Activated gamma-delta T cell (primary cell): ENCODE results near the gene FBXO17.

ENCODE experiments used
- DNase-seq: peaks from one replicate; lab custom pipeline; 2025; lab: John Stamatoyannopoulos, UW

FBXO17 gene

DNA sequence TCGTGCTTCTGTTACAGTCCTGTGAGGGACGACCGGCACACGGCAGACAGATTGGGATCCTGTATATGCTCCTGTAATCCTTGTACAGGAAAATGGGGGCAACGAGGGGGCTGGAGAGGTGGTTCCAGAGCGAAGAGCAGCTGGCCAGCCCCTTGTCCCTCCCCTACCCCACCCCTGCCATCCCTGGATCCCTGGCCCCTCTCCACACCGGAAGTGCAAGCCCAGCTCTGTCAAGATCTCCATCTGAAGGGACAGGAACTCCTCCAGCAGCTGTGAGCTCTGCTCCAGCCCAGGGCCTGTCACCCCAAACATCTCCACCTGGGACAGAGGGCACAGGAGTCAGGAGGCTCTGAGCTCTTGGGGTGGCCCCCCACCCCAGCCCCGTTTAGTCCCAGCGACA is 58.0 kb downstream of the FBXO17 start:
- no peak for DNase-seq

- no peak for DNase-seq
These were observed 59.9 kb downstream of the FBXO17 start for GRCh38 chr19:38915329-38916321.

DNA sequence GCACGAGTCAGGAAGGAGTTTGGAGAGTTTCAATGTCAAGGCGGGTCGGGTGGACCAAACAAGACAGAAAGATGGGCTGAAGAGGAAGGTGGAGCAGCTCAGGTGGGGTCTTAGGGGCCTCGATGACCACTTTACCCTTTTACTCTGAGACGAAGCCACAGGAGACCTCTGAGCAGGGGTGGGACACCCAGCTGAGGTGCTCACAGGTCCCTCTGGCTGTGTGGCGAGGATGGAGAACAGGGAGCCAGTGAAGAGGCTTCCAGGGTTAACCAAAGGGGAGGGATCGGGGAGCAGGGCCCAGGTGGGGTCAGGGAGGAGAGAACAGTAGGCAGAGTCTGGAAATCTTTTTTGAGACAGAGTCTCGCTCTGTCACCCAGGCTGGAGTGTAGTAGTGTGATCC is 61.6 kb downstream of the FBXO17 start:
- DNase-seq: no peak

DNA sequence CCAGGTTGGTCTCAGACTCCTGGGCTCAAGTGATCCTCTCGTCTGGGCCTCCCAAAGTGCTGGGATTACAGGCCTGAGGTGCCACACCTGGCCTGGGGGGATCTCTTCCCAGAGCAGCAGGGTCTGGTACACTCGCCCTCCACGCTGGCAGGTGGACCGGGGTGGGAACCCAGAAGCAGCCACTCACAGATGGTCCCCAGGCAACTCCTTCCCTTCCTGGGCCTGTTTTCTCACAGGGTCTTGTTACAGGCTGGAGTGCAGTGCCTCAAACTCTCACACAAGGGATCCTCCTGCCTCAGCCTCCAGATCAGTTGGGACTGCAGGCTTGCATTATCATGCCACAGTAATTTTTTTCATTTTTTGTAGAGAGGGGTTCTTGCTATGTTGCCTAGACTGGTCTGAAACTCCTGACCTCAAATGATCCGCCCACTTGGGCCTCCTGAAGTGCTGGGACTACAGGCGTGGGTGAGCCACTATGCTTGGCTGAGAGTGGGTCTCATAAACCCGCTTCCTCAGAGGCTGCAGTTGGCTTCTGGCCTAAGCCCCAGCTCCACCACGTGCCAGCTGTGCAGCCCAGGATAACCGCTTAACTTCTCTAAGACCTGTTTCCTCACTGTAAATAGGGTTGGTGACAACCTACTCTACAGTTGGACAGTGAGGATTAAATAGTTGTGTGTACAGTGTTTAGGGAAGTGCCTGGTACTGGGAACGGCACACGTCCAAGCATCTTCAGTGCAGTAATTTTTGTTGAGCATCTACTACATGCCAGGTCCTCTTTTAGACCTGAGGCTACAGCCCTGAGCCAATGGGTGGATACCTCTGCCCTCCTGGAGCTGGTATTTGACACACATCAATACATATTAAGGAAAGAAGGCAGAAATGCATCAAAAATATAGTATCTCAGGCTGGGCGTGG is 62.7 kb downstream of the FBXO17 start:
- DNase-seq: no peak

DNA sequence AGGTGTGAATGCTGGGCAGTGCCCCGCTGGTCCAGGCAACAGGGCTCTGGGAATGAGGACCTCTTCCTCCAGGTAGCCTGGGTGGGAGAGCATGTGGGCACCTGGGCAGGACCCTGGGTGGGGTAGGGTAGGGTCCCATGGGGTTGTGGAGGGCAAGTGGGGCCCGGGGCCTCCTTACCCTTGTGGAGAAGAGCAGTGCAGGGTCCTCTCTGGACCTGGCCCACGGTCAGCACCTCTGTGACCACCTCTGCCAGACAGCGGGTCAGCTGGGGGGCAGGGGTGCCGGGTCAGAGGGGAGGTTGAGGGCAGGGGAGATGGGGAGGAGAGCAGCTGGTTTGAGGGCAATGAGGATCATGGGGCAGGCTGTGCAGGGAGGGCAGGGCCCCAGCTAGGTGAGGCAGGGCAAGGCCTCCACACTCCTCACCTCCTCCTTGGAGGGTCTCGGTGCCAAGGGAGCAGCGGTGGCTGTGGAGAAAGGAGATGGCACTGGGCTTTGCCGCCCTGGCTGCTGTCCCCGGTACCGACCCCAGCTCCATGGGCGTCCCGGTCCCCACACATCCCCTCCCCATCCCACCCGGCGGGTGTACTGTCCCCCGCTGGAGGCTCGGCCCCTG is 64.0 kb downstream of the FBXO17 start:
- no peak for DNase-seq

DNA sequence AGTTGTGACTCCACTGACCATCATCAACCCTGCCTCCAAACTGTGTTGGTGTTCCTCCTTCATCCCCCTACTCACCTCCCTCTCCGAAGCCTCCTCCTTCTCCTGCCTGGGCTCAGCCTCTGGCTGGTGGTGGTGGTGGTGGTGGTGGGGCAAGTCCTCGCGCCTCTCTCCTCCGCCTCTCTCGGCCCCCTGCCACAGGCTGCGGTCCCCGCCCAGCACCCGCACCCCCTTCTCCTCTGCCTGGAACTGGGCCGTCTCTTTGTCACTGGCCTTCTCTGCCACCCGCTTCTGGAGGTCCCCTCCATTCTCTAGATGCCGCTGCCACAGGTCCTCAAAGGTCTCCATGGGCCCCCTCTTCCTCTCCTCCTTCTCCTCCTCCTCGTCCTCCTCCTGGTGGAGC is 65.1 kb downstream of the FBXO17 start:
- no peak for DNase-seq

DNA sequence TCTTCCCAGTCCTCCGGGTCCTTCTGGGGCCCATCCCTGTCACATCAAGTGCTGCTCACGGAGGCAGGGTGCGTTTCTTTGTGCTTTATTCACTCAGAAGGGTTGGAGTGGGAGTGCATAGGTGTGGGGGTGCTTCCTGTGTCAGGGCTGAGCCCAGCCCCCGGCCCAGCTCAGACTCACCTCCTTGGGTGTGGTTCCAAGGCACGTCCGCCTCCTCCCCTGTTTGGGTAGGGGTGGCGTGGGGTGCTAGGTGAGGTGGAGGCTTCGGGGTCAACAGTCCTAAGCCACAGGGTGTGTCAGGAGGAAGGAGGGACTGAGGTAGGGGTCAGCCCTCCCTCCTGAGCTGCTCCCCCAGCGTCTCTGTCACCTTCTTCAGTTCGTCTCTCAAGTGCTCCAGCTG is 66.6 kb downstream of the FBXO17 start:
- no peak for DNase-seq

GRCh38 chr19:38907670-38908069 is 67.9 kb downstream of the FBXO17 start:
- DNase-seq: no peak

DNA sequence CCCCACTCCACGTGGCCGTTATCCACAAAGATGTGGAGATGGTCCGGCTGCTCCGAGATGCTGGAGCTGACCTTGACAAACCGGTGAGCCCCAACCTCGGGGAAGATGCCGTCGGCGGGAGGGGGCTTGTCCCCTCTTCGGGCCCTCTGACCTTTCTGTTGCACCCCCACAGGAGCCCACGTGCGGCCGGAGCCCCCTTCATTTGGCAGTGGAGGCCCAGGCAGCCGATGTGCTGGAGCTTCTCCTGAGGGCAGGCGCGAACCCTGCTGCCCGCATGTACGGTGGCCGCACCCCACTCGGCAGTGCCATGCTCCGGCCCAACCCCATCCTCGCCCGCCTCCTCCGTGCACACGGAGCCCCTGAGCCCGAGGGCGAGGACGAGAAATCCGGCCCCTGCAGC is 68.3 kb downstream of the FBXO17 start:
- DNase-seq: no peak

GRCh38 chr19:38905620-38906019 is 69.9 kb downstream of the FBXO17 start:
- no peak for DNase-seq

DNA sequence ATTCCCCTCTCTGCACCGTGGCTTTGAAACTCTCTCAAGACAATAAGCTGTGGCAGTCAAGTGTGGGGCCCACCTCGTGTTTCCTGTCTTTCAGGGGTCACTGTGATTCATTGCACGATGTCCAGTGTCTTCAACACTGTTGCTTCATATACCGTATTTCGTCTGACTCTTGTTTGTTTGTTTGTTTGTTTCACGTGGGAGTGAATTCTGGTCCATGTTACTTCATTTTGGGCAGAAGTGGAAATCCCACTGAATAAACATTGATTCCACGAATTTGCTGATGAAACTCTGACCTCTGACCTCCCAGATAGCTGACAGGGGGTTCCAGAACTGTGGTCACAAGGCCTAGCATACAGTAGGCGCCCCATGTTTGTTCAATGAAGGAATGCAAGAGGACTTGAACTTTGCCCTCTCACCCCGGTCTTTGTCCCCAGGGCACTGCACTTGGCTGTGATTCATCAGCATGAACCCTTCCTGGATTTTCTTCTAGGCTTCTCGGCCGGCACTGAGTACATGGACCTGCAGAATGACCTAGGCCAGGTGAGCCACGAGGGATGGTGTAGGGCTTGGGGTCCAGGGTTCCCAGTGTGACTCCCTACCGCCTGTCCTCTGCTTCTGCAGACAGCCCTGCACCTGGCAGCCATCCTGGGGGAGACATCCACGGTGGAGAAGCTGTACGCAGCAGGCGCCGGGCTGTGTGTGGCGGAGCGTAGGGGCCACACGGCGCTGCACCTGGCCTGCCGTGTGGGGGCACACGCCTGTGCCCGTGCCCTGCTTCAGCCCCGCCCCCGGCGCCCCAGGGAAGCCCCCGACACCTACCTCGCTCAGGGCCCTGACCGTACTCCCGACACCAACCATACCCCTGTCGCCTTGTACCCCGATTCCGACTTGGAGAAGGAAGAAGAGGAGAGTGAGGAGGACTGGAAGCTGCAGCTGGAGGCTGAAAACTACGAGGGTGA is 70.7 kb downstream of the FBXO17 start:
- DNase-seq: no peak

DNA sequence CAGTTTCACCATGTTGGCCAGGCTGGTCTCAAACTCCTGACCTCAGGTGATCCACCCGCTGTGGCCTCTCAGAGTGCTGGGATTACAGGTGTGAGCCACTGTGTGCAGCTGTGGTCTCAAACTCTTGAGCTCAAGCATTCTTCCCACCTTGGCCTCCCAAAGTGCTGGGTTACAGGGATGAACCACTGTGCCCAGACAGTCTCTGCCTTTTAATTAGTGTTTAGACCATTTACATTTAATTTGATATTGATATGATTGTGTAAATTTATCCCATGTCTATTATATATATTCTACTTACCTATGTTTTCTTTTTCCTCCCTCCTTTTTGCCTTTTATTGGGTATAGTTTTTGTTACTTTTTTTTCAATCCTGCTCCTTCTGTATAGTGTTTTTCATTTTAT is 73.9 kb downstream of the FBXO17 start:
- DNase-seq: no peak

DNA sequence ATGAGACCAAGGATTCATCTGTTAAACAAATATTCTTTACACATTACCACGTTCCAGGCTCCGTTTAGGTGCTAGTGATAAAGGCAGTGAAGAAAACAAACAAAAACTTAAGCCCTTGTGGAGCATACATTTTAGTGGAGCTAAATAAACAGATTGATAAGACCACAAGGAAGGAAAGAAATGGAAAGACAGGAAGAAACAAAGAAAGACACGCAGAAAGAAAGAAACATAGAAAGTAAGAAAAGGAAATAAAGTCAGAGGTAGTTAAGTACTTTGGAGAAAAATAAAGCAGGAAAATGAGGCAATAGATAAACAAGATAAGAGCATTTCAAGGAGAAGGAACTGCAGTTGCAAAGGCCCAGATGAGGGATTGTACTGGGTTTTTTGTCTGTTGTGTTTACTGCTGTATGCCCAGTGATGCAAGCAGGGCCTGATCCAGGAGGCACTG is 74.8 kb downstream of the FBXO17 start:
- DNase-seq: no peak

- no peak for DNase-seq
These were observed 75.3 kb downstream of the FBXO17 start for GRCh38 chr19:38900202-38900629.

DNA sequence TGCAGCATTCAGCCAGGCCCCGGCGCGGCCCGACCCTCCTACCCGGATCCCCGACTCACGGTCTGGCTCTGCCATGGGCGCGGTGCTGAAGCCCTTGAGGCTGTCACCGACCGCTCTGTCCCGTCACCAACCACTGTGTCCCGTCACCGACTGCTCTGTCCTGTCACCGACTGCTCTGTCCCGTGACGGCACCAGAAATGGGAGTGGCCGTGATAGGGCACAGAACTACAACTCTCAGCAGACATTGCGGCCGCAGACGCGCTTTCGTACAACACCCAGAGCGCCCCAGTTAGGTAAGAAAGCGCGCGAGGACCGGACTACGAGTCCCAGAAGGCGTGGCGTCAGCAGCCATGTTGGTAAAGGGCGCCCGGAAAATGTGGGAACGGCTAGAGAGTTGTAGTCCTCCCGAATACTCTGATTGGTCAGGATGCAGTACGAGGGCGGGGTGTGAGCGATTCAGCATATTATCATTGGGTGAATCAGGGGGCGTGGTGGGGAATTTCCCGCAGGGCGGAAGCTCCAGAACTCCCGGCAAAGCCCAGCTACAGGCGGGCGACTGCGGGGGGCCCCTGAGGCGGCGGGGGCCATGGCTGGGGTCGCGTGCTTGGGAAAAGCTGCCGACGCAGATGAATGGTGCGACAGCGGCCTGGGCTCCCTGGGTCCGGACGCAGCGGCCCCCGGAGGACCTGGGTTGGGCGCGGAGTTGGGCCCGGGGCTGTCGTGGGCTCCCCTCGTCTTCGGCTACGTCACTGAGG is 75.9 kb downstream of the FBXO17 start, which contains the start of the genes NFKBIB and SIRT2:
TSS of gene NFKBIB (plus strand) at position 523 of the 755 bp plus-strand sequence. CDS start at position 587, 64 bp downstream.
TSS of gene SIRT2 (minus strand) at position 172 of the 755 bp plus-strand sequence. CDS start at position 75, 97 bp downstream.
- peak; percentile 82 for DNase-seq

GRCh38 chr19:38898788-38899446 is 76.6 kb downstream of the FBXO17 start:
- no peak for DNase-seq

DNA sequence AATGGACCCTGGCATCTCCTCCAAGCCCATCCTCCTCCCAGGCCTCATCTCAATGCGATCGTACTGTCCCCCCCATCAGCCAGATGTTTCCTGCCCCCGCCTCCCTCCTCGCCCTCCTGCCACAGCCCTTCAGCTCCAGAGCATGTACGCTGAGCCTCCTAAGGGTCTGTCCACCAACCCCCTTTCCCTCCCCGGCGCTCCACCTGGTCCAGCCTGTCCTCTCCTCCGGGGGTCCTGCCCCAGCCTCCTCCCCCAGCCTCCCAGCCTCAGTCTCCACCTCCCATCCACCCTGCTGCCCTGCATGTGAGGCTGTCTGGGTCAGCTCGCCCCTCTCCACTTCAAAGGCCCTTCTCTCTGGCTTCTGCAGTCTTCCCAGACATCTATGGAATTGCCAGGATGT is 80.6 kb downstream of the FBXO17 start:
- DNase-seq: no peak

GRCh38 chr19:38893341-38893771 is 82.2 kb downstream of the FBXO17 start:
- DNase-seq: no peak

DNA sequence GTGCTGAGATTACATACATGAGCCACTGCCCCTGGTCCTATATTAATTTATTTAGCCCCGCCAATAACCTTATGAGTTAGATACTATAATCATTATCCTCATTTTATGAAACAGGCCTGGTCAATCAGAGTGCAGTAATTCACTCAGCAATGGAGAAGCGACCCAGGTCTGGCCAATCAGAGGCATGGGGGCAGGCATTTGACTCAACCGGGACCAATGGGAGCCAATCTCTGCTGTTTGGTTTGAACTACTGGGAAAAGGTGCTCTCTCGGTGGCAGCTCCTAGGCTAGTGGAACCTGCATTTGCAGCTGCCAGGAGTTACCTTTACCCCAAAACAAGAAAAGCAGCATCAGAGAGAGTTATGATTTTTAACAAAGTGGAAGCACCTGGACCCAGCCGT is 82.7 kb downstream of the FBXO17 start:
- no peak for DNase-seq
